GM10847 (cell line): ENCODE measurements around the gene PLAAT2.

Experiments
- POLR2A ChIP-seq: IDR thresholded peaks from 2 replicates; pipeline ENCODE4 v1.6.1; 2011; ENCODE audit not compliant: insufficient read length; ENCODE audit errors: extremely low read depth

The PLAAT2 gene

DNA sequence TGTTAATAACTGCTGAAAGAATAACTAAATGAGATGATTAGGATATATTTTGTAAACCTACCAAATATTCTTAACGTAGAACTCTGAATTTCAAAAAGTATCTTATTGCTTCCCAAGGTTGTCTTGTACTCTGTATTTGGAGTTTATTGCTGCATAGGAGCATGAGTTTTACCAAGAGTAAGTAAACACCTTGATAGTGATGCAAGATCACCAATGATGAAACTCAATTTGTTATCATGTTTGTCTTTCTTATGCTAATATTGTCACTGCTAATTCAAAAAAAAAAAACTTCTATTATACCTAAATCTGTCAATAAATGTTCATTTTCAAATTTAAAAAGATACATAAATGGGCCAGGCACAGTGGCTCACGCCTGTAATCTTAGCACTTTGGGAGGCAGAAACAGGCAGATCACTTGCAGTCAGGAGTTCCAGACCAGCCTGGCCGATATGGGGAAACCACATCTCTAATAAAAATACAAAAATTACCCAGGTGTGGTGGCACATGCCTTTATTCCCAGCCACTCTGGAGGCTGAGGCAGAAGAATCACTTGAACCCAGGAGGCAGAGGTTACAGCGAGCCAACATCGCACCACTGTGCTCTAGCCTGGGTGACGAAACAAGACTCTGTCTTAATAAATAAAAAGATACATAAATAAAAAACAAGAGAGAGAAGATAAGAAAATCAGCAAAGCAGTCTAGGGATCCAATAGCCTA is 23.4 kb upstream of the PLAAT2 start:
- TF ChIP-seq POLR2A, result no peak

DNA sequence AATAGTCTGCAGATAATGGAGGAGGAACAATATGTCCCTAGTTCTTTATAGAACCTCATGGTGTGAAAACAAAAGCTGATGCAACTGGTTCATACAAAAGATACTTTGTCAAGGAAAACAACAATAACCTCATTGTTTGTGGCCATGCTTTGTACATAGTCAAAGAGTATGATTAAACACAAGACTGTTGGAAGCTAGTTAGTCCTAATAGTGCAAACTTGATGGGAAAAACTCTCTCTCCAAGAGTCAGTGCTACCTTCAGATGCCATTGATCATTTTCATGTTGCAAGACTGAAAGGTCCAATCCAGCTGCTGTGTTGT is 20.1 kb upstream of the PLAAT2 start:
- TF ChIP-seq POLR2A, result no peak

DNA sequence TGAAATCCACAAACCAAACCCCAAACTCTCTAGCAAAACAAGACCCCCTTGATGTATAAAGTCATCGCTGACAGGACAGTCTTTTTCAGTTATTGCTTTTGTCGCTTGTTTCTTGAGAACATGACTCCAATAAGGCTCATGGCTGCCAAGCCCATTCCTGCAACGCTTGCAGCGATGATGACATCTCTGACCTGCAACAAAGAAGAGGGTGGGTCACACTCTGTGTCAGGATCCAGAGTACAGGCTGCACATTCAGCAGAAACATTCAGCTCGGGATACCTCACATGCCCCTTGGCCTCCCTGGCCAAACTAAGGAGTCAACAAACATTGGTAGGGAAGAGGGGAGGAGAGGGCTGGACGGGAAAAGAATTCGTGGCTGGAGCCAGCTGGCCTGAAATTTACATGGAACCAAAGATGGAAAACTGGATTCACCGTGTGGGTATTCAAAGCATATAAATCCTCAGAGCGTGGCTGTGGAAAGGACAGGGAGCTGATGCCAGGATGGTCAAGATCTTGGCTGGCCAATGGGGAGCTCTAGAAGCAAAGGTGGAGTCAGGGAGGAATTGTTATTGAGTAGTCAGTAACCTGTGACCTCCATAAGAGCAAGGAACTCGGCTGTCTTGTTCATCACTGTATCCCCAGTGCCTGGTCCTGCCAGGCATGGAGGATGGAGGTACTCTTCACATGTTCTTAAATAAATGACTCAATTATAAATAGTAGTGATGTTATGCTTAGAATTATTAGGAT is 11.8 kb upstream of the PLAAT2 start:
- no peak for TF ChIP-seq POLR2A

DNA sequence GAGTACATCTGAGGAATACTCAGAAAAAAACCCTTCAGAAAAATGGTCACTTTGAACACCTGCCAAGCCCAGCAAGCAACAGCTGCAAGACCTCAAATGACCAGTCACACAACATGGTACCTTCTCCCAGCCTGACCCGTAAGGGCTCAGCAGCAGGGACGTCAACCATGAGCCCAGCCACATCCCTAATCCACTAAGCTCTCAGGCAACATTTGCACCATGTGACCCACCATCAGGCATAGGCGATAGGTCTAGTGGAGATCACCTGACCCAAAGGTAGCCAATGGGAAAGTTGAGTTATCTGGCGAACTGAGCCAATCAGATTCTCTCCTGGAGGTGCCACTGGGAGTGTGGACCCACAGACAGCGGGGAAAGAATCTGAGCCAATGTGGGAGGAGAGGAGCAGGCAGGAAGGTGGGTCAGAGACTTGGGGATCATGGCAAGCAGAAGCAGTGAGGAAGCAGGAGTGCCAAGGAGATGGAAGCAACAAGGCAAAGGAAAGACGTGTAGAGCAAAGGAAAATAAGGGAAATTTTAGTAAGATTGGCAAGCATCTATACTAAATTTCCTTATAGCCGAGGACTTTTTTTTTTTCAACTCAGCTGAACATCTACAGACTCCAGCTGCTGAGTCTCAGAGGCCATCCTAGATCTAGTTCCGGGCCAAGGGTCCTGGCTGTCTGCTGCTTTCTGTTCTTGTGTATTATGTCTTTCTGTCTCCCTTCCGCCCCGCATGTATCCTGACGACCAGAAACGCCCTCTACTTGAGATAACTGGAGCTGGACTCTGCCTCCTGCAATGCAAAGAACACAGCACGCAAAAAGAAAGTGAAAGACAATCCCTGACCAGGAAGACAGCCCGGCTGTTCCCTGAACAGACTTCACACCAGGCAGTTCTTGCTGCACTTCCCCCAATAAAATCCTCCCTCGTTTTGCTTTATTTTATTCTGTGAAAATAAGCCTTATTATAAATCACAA is 11.0 kb upstream of the PLAAT2 start:
- TF ChIP-seq POLR2A, result no peak

DNA sequence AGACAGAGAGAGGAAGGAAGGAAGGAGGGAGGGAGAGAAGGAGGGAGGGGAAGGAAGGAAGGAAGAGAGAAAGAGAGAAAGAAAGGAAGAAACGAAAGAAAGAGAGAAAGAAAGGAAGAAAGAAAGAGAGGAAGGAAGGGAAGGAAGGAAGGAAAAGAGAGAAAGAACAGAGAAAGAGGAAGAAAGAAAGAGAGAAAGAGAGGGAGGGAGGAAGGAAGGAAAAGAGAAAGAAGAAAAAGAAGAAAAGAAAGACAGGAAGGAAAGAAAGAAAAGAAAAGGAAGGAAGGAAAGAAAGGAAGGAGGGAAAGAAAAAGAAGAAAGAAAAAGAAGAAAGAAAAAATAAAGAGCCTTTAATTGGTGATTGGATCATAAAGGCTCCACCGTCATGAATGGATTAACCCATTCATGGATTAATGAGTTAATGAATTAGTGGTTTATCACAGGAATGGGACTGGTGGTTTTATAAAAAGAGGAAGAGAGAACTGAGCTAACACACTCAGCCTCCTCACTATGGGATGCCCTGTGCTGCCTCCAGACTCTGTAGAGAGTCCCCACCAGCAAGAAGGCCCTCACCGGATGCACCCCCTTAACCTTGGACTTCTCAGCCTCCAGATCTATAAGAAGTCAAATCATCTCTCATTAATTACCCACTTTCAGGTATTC is 9.0 kb upstream of the PLAAT2 start:
- TF ChIP-seq POLR2A, result no peak

DNA sequence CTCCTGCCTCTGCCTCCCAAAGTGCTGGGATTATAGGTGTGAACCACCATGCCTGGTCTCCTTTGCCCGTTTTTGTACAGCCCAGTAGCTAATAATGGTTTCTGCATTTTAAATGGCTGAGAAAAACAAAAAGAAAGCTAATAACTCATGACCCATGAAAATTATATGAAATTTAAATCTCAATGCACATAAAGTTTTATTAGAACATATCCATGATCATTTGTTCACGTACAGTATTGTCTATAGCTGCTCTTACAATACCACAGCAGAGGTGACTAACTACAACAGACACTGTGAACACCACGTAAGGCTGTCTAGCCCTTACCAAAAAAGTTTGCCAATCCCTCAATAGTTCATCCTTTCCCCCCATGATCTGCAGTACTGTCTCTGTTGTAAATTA is 6.4 kb upstream of the PLAAT2 start:
- TF ChIP-seq POLR2A, result no peak

DNA sequence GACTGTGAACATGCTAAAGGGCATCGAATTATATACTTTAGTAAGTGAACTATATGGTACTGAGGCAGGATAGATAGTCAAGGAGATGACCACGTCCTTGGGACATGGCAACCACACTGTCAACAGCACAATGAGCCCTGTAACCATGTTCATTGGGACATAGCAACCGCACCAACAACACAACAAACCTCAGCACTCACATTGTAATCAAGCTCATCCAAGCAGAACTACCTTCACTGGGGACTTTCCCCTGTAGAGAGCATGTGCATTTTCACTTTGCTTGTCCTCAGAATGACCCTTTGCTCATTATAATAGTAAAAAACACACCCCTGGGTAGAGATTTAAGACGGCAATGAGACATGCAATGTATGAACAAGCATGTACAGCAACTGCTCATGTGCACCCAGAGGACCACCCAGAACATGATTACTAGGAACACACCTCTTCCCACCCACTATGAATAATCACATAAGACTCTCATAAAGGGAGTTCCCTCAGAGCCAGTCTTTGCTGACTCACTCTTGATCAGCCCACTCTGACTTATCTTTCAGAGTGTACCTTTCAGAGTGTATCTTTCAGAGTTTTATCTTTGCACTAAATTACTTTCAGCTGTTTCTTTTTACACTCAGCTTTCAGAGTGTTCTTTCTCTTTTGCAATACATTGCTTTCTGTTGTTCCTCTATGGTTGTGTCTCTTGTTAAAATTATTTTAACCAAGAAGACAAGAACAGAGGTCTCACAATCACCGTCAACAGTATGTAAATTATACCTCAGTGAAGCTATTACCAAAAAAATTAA is 4.1 kb upstream of the PLAAT2 start:
- TF ChIP-seq POLR2A, result no peak

DNA sequence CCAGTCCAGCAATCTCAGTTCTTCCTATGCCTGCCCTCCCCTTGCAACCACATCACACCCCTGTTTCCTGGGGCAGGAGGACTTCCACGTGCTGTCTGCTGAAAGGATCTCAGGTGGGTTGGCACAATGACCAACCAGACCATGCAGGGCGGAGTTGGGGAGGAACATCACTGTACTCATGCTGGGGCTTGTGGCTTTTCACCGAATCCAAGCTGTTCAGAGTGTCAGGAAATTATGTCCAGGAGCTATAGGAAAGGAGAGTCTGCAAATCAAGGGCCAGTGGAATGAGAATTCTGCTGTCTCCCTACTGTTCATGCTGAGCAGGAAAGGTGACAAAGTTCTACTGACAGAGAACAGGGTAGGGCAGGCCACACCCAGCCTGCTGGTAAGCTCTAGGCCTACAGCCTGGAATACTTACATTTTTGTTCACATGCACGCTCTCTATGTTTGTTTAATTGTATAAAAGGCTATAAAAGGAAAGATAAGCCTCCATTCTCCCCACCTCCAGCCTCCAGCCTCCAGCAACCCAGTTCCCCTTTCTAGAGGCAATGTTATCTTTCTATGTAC is 1.7 kb upstream of the PLAAT2 start:
- TF ChIP-seq POLR2A, result no peak

DNA sequence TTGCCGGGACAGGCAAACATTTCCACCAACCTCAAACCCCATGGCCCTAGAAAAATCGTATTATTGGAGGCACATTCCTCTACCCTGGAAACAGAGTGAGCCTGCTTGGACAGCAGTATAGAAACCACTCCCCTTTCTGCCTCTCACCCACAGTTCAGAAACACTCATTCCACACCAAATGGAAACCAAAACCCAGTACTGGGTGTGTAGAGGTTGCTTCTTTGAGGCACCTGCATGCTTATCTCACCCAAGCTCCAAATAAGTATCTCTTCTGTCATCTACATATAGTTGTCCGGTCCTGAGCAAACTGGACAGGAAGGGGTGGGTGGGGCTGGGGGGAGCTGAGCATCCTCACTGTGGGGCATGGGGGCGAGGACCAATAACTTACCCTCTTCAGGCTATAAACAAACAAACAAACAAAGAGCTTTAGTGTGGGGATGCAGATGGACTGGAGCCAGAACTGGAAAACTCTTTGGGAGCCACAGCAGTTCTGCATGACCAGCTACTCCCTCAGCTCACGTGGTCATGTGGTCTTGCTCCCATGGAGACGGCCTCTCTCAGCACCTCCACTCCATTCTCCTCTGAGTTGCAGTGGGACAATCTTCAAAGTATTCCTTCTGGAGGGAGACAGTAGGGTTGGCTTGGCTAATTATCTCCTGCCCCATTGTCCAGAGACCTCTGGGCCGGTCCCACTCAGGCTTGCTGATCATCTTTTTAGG is 1.0 kb upstream of the PLAAT2 start:
- TF ChIP-seq POLR2A, result no peak

DNA sequence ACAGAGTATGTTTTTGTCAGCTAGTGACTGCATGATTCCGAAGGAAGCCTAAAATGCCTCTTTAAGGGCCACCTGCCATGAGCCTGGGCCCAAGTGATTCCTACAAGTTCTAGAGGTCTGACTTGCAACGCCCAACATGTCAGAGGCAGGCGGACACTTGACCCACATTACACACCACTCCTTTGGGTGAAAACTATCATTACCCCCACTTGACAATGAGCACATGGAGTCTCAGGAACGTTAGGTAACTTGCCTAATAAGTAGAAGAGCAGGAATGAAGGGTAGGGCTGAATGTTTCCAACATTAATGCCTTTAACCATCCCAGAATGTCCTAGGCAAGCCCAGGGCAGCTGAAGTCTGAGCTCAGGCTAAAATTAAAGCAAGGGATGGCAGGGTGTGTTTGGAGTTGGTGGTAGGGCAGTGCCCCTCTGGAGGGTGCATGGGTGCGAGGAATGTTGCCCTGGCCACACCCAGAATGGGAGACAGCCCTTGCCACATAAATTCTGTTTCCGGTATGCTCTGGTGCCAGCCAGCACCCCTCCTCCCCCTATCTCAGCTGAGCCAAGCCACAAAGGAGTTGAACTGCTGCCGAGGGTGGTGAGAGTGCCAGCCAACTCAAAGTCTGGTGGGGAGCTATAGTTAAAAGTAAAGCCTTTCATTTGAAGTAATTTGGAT is 2.5 kb downstream of the PLAAT2 start:
- no peak for TF ChIP-seq POLR2A

DNA sequence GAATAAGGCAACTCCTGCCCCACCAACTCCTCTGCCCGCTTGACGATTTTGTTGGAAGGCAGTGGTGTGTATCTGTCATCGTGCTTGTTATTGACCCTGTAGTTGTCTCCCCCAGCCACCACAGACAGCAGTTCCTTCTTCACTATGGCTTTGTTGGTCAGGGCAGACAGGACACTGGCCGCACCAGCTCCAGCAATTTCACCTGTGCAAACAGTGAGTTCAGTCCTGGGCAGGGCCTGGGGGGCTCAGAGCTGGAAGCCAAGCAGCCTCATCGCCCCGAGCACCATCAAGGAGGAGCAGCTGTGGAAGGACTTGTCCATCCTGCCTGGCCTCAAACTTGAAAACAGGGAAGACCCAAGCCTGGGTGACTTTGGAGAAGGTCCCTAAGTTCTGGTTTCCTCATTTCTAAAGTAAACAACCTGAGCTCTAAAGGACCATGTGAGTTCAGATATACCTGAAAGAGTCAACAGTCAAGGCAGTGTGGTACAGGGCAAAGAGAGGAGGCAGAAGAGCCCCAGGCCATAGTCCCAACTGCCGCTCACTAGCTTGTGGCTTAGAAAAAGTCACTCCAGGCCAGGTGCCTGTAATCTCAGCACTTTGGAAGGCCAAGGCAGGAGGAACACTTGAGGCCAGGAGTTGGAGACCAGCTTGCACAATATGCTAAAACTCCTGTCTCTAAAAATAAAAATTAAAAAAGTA is 4.6 kb downstream of the PLAAT2 start:
- TF ChIP-seq POLR2A, result no peak

DNA sequence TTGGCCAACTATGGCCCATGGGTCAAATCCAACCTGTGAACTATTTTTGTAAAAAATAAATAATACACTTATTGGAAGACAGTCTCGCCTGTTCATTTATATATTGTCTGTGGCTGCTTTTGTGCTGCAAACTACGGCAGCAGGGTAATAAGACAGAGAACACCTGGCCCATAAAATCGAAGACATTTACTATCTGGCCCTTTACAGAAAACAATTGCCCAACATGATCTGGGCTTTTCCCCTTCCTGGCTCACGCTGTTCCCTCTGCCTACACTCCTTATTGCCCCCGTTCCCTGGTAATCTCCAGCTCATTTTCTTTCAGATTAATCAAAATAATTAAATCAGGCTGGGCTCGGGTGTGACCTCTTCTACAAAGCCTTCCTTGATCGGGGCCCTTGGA is 5.6 kb downstream of the PLAAT2 start:
- no peak for TF ChIP-seq POLR2A
